ENCODE measurements around the gene TP53I13.
A peak's percentile ranks its signal among the peaks of the same experiment; 100 is the strongest.

TP53I13 gene

DNA sequence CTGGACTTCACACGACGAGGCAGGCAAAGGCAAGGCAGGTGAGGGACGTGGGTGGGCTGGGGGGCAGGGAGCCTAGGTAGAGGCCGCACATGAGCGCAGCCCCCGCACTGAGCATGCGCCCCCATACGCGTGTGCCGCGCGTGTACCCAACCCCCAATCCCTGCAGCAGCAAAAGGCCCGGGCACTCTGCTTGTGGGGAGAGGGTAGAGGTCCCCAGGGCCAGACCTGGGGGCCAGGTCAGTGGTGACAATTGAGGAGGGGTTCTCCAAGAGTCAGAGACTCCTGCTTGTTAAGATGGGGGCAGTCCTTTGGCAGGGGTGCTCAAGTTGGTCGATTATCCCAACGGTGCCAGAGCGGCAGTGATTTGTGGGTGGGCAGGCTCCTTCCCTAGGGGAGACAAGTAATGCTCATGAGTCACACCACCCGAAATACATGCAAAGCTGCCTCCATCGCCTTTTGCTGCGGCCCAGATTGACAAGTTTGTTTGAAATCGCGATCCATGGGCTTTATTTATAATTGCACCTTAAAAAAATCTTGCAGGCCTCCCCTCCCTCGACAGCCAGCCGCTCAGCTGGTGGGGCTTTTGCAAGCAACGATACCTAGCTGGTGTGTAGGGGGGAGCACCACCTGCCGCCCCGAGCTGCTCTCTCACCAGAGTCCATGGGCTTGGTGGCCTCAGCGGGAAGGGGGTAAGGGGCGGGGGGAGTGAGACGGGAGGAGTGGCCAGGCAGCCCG lies 22.1 kb downstream of the TP53I13 start:
- H3K4me3 ChIP-seq (ENCODE audit: low read length): peak overlapping the region; percentile 87
- DNase-seq (ENCODE audit: low read depth, low spot score): peak; percentile 35

DNA sequence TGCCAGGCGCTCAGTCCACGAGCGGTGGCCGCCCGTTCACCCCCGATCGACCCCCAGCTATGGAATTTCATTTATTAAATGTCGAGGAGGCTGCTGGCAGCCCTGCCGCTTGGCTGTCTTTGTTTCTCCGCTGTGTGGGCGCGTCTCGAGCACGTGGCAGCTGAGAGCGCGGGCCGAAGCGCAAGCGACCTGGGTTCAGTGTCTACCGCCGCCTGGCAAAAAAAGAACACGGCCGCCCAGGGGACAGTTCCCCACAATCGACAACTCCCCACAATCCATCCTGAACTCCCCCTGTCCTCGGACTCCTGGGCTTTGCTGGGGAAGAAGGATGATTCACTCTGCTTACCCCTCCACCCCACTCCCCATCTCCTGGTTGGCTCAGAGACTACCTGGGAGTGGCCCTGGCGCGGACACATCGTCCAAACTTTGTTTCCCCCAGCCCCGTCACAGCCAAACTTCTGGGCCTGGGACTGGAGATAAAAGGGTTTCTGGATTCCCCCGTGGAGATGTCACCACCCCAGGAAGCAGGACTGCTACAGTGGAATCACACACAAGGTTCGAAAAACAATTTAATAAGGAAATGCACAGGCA lies 22.7 kb downstream of the TP53I13 start:
- peak overlapping the region; percentile 87 for H3K4me3 ChIP-seq (ENCODE audit: low read length)
- no peak for DNase-seq (ENCODE audit: low read depth, low spot score)

GRCh38 chr17:29591737-29592608 lies 23.5 kb downstream of the TP53I13 start:
- peak overlapping the region; percentile 87 for H3K4me3 ChIP-seq (ENCODE audit: low read length)
- DNase-seq (ENCODE audit: low read depth, low spot score): peak; percentile 60

DNA sequence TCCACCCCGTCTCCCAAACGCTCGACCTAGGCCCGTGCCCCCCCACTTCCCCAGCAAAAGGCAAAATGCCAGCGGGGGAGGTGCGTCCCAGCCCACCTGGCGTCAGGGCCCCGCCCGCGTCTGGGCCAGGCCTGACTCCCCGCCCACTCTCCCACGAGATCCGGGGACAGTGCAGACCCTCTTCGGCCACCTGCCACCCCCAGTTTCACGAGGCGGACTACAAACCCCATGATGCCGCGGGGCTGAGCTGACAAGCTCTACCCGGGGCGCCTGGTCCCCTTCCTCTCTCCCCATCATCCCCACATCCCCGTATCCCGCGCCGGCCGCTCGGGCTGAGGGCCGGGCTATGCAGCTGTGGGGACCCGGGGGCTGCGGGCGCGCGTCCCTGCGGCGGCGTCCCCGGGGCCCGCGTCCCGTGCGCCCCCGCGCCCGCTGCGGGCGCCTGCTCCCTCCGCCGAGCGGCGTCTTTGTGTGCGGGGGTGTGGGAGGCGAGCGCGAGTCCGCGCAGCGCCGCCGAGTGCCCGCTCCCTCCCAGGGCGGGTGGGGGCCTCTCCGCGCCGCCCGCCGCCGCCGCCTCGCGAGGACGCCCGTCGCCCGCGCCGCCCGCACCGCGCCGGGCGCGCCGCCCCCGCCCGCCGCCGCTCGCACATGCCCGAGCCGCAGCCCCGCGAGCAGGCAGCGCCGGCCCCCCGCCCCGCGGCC lies 24.5 kb downstream of the TP53I13 start, which contains the start of gene ANKRD13B:
Gene ANKRD13B, plus strand, starts transcription at position 283 of the 702 bp plus-strand sequence. CDS start 490 bp downstream, outside the sequence.
- DNase-seq (ENCODE audit: low read depth, low spot score): no peak
- peak within 1 kb of the TSS; percentile 87 for H3K4me3 ChIP-seq (ENCODE audit: low read length)

DNA sequence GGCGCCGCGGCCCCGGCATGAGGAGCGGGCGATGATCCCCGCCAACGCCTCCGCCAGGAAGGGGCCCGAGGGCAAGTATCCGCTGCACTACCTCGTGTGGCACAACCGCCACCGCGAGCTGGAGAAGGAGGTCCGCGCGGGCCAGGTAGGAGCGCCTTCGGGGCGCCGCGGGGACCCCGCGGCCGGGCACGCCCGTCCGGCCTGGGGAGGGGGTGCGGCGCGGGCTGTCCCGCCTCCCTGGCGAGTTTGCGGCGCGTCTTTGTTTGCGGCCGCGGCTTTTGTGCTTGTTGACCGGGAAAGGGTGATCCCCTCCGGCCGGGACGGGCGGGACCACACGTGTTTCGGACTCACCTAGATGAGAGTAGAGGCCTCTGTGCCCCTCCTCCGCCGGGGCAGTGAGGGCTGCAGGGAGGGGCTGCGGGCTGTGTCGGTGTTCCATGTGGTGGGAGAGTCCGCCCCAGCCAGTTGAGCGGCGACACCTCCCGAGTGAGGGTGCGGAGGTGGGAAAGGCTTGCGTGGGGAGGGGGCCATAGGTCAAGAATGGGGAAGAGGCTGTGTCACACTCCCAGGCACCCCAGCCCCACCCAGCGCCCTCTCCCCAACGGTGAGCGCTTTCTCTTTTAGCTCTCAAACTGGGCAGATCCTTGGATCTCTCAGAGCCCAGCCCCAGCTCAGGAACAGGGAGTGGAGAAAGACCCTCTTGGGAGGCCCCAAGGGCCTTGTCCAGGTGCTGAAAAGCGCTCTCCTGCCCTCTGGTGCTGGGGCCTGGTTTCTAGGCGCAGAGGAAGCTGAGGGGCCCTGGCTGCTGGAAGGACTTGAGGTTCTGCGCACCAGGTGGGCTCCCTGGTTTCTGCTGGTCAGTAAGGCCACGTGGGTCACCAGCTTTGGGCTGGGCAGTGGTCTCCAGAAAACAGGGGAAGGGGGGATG lies 25.4 kb downstream of the TP53I13 start:
- peak overlapping the region; percentile 68 for H3K4me3 ChIP-seq (ENCODE audit: low read length)
- no peak for DNase-seq (ENCODE audit: low read depth, low spot score)

- H3K4me3 ChIP-seq (ENCODE audit: low read length): peak overlapping the region; percentile 68
- no peak for DNase-seq (ENCODE audit: low read depth, low spot score)
Observed at GRCh38 chr17:29594519-29595090, 26.1 kb downstream of the TP53I13 start.

DNA sequence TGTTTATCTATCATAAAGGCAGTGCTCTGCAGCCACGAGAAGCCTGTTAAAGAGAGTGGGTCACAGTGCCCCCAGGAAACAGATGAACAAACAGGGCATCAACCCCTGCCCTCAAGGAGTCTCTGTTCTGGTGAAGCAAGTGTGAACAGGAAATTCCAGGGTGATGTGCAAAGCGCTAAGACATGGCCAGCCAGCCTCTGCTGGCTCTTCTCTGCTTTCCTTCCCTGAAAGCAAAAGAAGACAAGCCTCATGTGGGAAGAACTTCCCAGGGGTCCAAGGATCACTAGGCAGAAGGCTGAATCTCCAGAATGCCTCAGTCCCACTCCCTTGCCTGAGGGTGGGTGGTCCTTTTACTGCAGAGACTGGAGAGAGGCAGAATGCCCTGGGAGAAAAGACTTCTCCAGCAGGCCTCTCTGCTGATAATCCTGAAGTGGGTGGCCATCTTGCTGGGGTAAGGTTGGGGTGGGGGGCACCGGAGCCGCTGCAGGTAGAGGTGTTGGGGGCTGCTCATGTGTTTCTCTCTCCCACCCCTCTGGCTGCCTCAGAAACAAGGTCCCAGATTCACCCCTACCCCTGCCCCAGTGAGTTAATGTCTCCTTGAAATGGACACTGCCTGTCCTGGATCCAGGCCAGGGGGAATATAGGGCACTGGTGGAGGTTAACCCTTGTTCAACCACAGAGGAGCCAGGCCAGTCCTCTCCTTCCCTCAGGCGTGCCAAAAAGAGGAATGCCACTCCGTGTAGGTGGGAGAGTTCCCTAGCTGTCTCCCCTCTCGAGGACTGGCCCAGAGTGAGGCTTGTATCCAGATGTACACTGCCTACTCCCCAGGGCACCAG lies 26.8 kb downstream of the TP53I13 start:
- no peak overlapping the region for H3K4me3 ChIP-seq (ENCODE audit: low read length)
- no peak for DNase-seq (ENCODE audit: low read depth, low spot score)

- DNase-seq (ENCODE audit: low read depth, low spot score): no peak
- H3K4me3 ChIP-seq (ENCODE audit: low read length): no peak overlapping the region
Observed at GRCh38 chr17:29595943-29596774, 27.7 kb downstream of the TP53I13 start.

- DNase-seq (ENCODE audit: low read depth, low spot score): no peak
- H3K4me3 ChIP-seq (ENCODE audit: low read length): no peak overlapping the region
Observed at GRCh38 chr17:29596811-29597210, 28.3 kb downstream of the TP53I13 start.

GRCh38 chr17:29597361-29598172 lies 29.1 kb downstream of the TP53I13 start:
- DNase-seq (ENCODE audit: low read depth, low spot score): no peak
- no peak overlapping the region for H3K4me3 ChIP-seq (ENCODE audit: low read length)

DNA sequence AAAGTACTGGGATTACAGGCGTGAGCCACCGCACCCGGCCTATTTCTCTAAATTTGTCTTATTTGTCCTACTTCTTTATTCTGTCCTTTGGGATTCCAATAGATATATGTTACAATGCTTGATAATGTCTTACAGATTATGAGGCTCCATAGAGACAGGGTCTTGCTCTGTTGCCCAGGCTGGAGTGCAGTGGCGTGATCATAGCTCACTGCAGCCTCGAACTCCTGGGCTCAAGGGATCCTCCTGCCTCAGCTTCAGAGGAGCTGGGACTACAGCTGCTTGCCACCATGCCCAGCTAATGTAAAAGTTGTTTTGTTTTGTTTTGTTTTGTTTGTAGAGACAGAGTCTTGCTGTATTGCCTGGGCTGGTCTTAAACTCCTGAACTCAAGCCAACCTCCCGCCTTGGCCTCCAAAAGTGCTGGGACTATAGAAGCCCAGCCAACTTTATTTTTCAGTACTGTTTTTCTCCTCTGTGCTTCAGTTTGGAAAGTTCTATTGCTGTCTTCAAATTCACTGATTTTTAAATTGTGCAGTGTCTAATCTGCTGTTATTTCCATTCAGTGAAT lies 34.7 kb downstream of the TP53I13 start:
- H3K4me3 ChIP-seq (ENCODE audit: low read length): no peak overlapping the region

GRCh38 chr17:29607557-29608195 lies 39.2 kb downstream of the TP53I13 start:
- DNase-seq (ENCODE audit: low read depth, low spot score): no peak
- H3K4me3 ChIP-seq (ENCODE audit: low read length): no peak overlapping the region

More for the DNA sequence above, 34.7 kb downstream of the TP53I13 start:
- DNase-seq (ENCODE audit: low read depth, low spot score): no peak

DNA sequence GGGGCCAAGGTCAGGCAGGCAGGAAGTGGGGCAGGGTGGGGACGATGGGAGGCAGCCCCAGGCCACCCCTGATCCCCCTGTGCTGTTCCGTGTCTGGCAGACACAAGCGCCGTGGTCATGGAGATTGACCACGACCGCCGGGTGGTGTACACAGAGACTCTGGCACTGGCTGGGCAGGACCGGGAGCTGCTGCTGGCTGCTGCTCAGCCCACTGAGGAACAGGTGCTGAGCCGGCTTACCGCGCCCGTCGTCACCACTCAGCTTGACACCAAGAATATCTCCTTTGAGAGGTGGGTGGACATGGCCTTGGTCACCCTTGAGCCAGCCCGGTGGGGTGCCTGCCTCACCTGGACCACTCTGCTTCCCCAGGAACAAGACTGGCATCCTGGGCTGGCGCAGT lies 40.5 kb downstream of the TP53I13 start:
- H3K4me3 ChIP-seq (ENCODE audit: low read length): no peak overlapping the region
- no peak for DNase-seq (ENCODE audit: low read depth, low spot score)

DNA sequence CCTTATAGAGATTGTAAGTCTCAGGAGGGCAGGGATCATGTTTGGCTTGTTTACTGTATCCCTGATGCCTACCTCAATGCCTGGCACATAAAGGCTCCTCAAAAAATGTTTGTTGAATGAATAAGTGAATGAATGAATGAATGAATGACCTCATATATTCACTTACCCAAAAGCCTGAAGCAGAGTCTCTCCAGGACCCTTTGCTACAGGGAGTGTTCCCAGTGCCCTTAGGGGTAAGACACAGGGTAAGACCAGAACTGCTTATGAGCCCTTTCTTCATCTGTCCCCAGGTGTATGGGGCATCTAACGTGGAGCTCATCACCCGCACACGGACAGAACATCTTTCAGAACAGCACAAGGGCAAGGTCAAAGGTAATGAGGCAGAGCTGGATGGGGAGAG lies 41.9 kb downstream of the TP53I13 start:
- no peak for DNase-seq (ENCODE audit: low read depth, low spot score)
- no peak overlapping the region for H3K4me3 ChIP-seq (ENCODE audit: low read length)
